GM18499 (cell line): ENCODE data around the gene LRGUK.
"Not testable (repeated sequence)": the region's sequence is repeated elsewhere in the genome, so short reads cannot be mapped to it uniquely, and the experiment has no call there.

Experiments used
- ATAC-seq: cut with Tn5 transposase; IDR thresholded peaks from one replicate; pipeline ENCODE4 v1.9.1; 2021; ENCODE audit warnings: moderate number of reproducible peaks; ENCODE audit not compliant: insufficient read depth, unreplicated experiment

LRGUK gene

DNA sequence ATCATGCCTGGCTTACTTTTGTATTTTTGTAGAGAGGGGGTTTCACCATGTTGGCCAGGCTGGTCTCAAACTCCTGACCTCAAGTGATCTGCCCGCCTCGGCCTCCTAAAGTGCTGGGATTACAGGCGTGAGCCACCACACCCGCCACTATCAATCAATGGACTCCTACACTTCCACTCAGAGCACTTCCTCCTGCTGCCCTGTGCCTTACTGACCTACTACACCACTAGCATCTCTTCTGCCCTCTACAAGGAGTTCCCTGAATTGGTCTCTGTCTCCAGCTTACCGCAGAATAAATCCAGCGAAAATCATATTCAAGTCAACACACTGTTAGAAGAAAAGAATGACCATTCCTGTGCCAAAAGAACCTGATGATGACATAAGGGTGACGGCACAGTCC is 168.8 kb downstream of the LRGUK start:
- not testable (repeated sequence) for ATAC-seq

DNA sequence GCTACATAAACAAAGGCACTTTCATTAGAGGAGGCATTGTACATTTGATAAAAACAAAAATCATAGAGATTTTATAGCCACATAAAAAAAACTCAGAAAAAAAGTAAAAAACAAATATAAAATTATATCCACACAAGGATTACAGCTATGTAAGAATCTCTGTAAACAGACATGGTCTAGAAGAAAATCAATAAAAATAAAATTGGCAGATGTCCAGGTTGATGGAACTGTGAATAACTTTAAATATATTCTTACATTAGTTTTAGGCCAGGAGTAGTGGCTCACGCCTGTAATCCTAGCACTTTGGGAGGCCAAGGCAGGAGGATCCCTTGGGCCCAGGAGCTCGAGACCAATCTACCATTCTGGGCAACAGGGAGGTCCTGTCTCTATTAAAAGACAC is 170.3 kb downstream of the LRGUK start:
- no peak for ATAC-seq

DNA sequence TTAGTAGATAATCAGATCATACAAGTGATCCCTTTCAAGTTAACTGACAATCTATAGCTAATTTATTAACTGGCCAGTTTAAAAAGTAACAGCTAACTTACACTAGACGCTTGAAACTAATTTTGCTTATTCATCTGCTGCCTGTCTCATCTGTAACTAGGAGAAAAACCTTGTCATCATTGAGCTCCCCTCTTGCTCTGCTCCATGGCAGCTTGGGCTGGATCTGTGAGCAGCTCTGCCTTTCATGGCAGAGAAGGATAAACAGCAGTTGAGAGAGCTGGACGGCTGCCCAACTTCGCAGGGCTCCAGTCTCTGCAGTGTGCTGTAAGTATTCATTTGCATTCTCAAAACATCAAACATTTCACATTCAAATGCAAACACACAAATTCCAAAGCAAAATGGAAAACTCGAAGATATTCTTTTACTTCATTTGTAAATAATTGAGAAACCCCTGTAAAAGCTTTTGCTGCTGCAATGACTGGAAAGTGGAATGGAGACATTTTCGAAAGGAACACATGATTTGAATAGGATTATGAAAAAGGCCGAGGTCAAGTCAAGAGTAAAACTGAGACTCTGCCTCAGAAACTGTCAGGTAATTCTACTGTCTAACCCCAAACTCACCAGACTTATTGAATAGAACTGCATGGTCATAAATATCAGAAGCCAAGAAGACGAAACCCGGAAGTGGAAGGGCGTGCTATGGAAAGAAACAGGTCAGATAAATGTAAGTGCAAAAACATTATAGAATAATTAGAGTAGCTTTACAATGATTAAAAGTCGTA is 172.0 kb downstream of the LRGUK start:
- ATAC-seq, result no peak

DNA sequence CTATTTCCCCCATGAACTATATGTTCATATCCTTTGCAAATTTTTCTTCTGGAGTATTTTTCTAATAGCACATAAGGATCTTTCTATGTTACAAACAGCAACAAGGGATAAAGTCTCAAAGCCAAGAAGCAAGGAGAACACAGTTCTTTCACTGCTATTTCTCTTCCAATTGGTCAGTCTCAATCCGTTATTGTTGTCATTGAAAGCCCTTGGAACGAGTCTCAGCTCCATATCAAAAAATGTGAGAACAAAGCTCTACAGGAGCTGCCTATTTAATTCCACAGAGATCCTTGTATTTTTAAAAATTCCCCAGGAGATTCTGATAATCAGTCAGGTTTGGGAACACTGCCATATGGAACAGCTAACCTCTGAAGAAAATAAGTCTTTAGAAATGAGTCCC is 173.8 kb downstream of the LRGUK start:
- no peak for ATAC-seq

DNA sequence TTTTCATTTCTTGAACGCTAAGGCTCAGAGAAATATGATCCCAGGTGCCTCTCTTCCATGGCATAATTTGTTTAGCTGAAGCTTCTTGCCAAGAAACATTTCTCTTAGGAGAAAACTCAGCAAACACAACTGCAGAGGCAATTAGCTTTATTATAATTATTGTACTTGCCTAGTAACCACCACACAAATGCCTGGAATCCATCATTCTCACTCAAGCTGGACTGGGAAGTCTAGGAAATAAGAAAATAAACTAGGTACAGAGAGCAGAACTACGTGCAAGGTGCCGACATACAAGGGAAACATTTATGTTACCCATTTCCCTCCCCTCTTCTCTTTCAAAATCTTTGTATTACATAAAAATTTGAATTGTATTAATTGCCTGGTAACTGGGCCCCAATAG is 174.5 kb downstream of the LRGUK start:
- ATAC-seq, result no peak

DNA sequence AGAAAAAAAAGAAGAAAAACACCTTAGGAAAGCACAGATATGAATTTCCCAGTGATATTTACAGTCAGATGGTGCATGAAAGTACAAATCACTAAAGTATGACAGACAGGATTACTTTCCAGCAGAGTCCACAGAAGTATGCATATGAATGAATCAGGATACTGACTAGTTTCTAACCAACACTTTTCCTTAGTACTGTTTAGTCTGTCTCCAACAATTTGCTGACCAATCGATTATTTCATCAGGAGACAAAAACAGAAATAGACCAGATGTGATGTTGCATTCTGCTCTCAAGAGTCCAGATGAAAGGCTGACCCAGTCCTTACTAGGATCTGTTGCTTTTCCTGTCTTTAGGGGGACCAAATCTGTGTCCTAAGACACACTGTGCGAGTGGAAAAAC is 175.0 kb downstream of the LRGUK start:
- no peak for ATAC-seq

DNA sequence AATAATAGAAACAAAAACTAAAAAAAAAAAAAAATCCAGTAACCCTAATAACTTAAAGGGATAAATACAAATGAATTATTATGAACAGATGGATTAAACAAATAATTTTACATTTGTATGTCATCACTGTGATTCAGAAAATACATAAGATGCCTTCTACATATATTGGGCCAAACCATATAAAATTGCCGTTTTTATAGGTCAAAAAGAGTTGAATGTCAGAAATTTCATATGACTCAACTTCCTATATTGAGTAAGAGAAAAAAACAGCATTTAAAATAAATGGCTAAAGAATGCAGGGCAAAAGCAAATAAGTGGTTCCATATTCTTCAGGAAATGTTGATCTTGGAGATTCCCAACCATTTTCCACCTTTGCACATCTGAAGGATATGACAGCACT is 180.2 kb downstream of the LRGUK start:
- no peak for ATAC-seq

DNA sequence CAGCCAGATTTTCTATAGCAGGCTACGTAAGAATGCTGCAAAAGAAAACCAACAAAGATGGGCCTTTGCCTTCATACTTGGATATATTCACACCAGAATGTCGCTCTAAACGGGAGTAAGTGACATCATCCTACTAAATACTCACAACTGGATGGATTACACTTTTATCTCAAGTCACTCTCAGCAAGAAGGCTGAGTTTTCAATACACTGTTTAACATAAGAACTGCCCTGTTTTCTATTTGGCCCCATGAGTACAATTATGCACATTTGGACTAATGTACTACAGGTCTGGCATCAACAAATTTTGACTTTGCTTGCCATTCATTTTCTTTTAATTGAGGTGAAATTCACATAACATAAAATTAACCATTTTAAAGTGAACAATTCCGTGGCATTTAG is 181.4 kb downstream of the LRGUK start:
- no peak for ATAC-seq

DNA sequence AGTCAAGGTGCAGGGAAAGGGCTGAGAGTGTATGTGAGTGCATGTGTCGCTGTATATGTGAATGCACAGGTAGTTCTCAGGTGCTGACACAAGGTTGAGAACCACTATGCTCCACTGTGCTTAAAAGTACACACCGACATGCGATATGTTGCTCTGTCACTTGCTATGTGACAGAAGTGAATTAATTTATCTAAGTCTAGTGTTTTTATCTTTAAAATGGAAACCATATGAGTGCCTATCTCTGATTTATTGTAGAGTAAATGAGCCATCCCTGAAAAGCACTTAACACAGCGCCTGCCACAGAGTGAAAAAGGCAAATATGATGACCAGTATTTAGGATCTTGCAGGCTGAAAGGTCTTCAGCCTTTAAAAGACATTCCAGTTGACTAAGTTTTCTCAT is 184.7 kb downstream of the LRGUK start:
- no peak for ATAC-seq

DNA sequence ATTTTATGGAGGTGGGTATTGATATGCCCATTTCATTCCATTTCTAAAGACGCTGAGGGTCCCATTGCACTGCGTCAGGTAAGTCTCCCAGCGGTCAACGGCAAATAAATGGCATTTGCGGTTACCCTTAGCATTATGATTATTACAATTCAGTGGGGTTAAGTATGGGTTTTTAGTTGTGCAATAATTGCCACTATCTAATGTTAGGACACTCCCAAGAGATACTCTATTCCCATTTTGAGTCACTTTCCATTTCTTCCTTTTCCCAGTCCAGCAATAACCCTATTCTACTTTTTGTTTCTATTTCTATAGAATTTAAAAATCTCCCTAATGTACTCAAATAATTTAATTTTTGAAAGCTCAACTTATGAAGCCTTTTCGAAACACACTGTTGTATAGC is 185.6 kb downstream of the LRGUK start:
- ATAC-seq, result no peak

DNA sequence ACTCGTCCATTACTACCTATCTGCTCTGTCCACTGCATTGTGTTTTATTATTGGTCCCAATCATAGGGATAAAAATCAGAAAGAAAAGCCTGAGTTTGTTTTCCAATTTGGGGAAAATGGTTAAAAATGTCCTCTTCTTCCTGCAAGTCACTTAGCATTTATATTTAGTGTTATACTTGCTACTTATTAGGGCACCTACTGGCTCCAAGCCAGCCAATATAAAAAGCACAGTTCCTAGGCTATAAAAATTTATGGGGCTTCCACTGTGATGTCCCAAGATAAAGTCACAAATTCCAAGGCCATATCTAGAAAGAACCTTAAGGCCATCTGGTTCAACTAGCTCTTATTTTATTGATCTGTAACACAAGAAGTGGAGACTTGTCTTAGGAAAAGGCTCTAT is 186.4 kb downstream of the LRGUK start:
- ATAC-seq, result no peak
